Parathyroid adenoma (tissue), 2 donors: Measurements from ENCODE around the gene SYCP3.

Source experiments
- H2AFZ ChIP-seq: fragments of 300-600 bp; sonication (generic); one replicate; pipeline ENCODE4 v1.7.0; 2017; ENCODE audit warnings: antibody characterized with exemption, mild to moderate bottlenecking
- H3K27ac ChIP-seq: fragments of 300-600 bp; sonication (generic); one replicate; pipeline ENCODE4 v1.7.0; 2017
- H3K27me3 ChIP-seq: fragments of 300-600 bp; sonication (generic); one replicate; pipeline ENCODE4 v1.7.0; 2017; ENCODE audit warnings: low read length; ENCODE audit not compliant: control insufficient read depth, insufficient read depth
- H3K36me3 ChIP-seq: fragments of 300-600 bp; sonication (generic); one replicate; pipeline ENCODE4 v1.7.0; 2017; ENCODE audit warnings: low read length; ENCODE audit not compliant: control insufficient read depth, insufficient read depth
- H3K4me1 ChIP-seq: fragments of 300-600 bp; sonication (generic); one replicate; pipeline ENCODE4 v1.7.0; 2017; ENCODE audit warnings: control low read depth
- H3K4me2 ChIP-seq: fragments of 300-600 bp; sonication (generic); one replicate; pipeline ENCODE4 v1.7.0; 2017; ENCODE audit warnings: low read length
- H3K4me3 ChIP-seq: fragments of 300-600 bp; sonication (generic); one replicate; pipeline ENCODE4 v1.7.0; 2017; ENCODE audit warnings: low read depth, low read length
- H3K79me2 ChIP-seq: fragments of 300-600 bp; sonication (generic); one replicate; pipeline ENCODE4 v1.7.0; 2017; ENCODE audit warnings: control low read depth
- H3K9ac ChIP-seq: fragments of 300-600 bp; sonication (generic); one replicate; pipeline ENCODE4 v1.7.0; 2017; ENCODE audit warnings: mild to moderate bottlenecking
- H3K9me3 ChIP-seq: fragments of 300-600 bp; sonication (generic); one replicate; pipeline ENCODE4 v1.7.0; 2017; ENCODE audit warnings: low read length; ENCODE audit not compliant: control insufficient read depth
- CTCF ChIP-seq: fragments of 300-600 bp; sonication (generic); IDR thresholded peaks from one replicate; pipeline ENCODE4 v1.7.0; 2017; ENCODE audit warnings: antibody characterized with exemption, mild to moderate bottlenecking
- donor health status: primary hyperparathyroidism.

SYCP3 gene

GRCh38 chr12:101783150-101783549 lies 43.9 kb upstream of the SYCP3 start:
- no peaks in the 10 kb centered on the region for H3K27me3 ChIP-seq
- no peaks in the 10 kb centered on the region for H3K36me3 ChIP-seq
- H3K9me3 ChIP-seq = no peaks in the 10 kb centered on the region
- H3K9ac ChIP-seq = no peak overlapping the region
- no peak overlapping the region for H3K4me3 ChIP-seq
- TF ChIP-seq CTCF = no peak
- H3K4me2 ChIP-seq = no peak overlapping the region
- peaks cover 2% of the 10 kb centered on the region for H3K4me1 ChIP-seq
- no peak overlapping the region for H3K27ac ChIP-seq
- H2AFZ ChIP-seq = no peak overlapping the region
- no peaks in the 10 kb centered on the region for H3K79me2 ChIP-seq

- no peaks in the 10 kb centered on the region for H3K27me3 ChIP-seq
- H3K4me2 ChIP-seq = no peak overlapping the region
- peaks cover 9% of the 10 kb centered on the region for H3K4me1 ChIP-seq
- TF ChIP-seq CTCF = no peak
- H3K4me3 ChIP-seq = no peak overlapping the region
- no peaks in the 10 kb centered on the region for H3K36me3 ChIP-seq
- no peak overlapping the region for H3K27ac ChIP-seq
- no peaks in the 10 kb centered on the region for H3K79me2 ChIP-seq
- H2AFZ ChIP-seq = no peak overlapping the region
- H3K9ac ChIP-seq = no peak overlapping the region
- H3K9me3 ChIP-seq = no peaks in the 10 kb centered on the region
These were observed 43.0 kb upstream of the SYCP3 start for GRCh38 chr12:101782273-101782731.

- H3K9ac ChIP-seq = no peak overlapping the region
- no peaks in the 10 kb centered on the region for H3K79me2 ChIP-seq
- H3K4me1 ChIP-seq = peaks cover 10% of the 10 kb centered on the region
- no peaks in the 10 kb centered on the region for H3K27me3 ChIP-seq
- no peaks in the 10 kb centered on the region for H3K9me3 ChIP-seq
- H3K36me3 ChIP-seq = no peaks in the 10 kb centered on the region
- no peak for TF ChIP-seq CTCF
- no peak overlapping the region for H3K4me3 ChIP-seq
- H3K27ac ChIP-seq = no peak overlapping the region
- no peak overlapping the region for H3K4me2 ChIP-seq
- no peak overlapping the region for H2AFZ ChIP-seq
These were observed 42.6 kb upstream of the SYCP3 start for GRCh38 chr12:101781834-101782233.

- Histone ChIP-seq H3K79me2 (no peaks in the 10 kb centered on the region), H3K27ac (no peak overlapping the region), H3K9ac (no peak overlapping the region), H3K4me2 (no peak overlapping the region), H2AFZ (no peak overlapping the region), H3K9me3 (no peaks in the 10 kb centered on the region), H3K36me3 (no peaks in the 10 kb centered on the region), H3K27me3 (no peaks in the 10 kb centered on the region), H3K4me1 (peaks cover 10% of the 10 kb centered on the region), H3K4me3 (no peak overlapping the region)
- TF ChIP-seq CTCF = no peak
These were observed 41.3 kb upstream of the SYCP3 start for GRCh38 chr12:101780599-101780998.

GRCh38 chr12:101779626-101780025 lies 40.4 kb upstream of the SYCP3 start:
- H3K27ac ChIP-seq = no peak overlapping the region
- H3K36me3 ChIP-seq = no peaks in the 10 kb centered on the region
- no peaks in the 10 kb centered on the region for H3K9me3 ChIP-seq
- H3K4me1 ChIP-seq = peaks cover 10% of the 10 kb centered on the region
- TF ChIP-seq CTCF = no peak
- no peaks in the 10 kb centered on the region for H3K27me3 ChIP-seq
- H3K79me2 ChIP-seq = no peaks in the 10 kb centered on the region
- H3K4me3 ChIP-seq = no peak overlapping the region
- H2AFZ ChIP-seq = no peak overlapping the region
- H3K9ac ChIP-seq = no peak overlapping the region
- H3K4me2 ChIP-seq = no peak overlapping the region
